ENCODE data around the gene ZNF786. TPM values are rescaled to one million over a fixed set of nuclear protein-coding genes. Genes with fewer than 3 reads are reported as not detected.
A peak's percentile ranks its signal among the peaks of the same experiment; 100 is the strongest.

ZNF786 gene
- total and polyA plus RNA-seq, 2 experiments from 2014 or later, result 6.1 to 19.8 TPM

GRCh38 chr7:149072438-149072775, 18.1 kb downstream of the ZNF786 start:
- Histone ChIP-seq H3F3A (replicated peaks; ENCODE audit: low read depth) (peaks cover 39% of the 10 kb centered on the region), H2AFZ (no peak overlapping the region; the same call in 1 of the 2 replicates), H3K4me2 (peak overlapping the region; percentile 63; the same call in 1 of the 2 replicates), H3K4me3 (no peak overlapping the region), H3K27ac (ENCODE audit: low read depth) (peak overlapping the region; percentile 92), H3K4me1 (ENCODE audit: insufficient read depth) (no peaks in the 10 kb centered on the region; the same call in 1 of the 2 replicates), H4K20me1 (replicated peaks; ENCODE audit: insufficient read depth) (peaks cover 3% of the 10 kb centered on the region), H3K9me2 (ENCODE audit: insufficient read depth) (no peaks in the 10 kb centered on the region; the same call in 1 of the 2 replicates), H3K79me2 (replicated peaks; ENCODE audit: insufficient read depth) (peaks cover 17% of the 10 kb centered on the region), H3K27me3 (ENCODE audit: insufficient read depth) (no peaks in the 10 kb centered on the region), H3K36me3 (ENCODE audit: insufficient read depth) (peaks cover 37% of the 10 kb centered on the region)
- no peak for TF ChIP-seq NANOG (IDR thresholded peaks at IDR 0.05; ENCODE audit: borderline replicate concordance)
- no peak for TF ChIP-seq ZNF331 (CRISPR knock-in tag; IDR thresholded peaks at IDR 0.05; ENCODE audit: low read depth)
- no peaks in the 10 kb centered on the region; the same call in 2 of the 3 replicates for H3K9me3 Mint-ChIP-seq
- peaks cover 5% of the 10 kb centered on the region for H3K27me3 Mint-ChIP-seq (ENCODE audit: insufficient read depth, low read depth, poor library complexity)
- ATAC-seq (no peak), DNase-seq (ENCODE audit: low spot score) (no peak)
- peaks cover 59% of the 10 kb centered on the region for H3K36me3 Mint-ChIP-seq (ENCODE audit: low read depth)
- H3K4me3 Mint-ChIP-seq, result no peak overlapping the region
- H3K4me1 Mint-ChIP-seq, result 0 out of 3 replicates have a peak, but pooled peaks cover 5% of the 10 kb centered on the region
- H3K27ac Mint-ChIP-seq, result no peak overlapping the region; the same call in 1 of the 2 replicates

- Histone ChIP-seq H3F3A (replicated peaks; ENCODE audit: low read depth) (peaks cover 41% of the 10 kb centered on the region), H3K36me3 (ENCODE audit: insufficient read depth) (peaks cover 33% of the 10 kb centered on the region), H3K79me2 (replicated peaks; ENCODE audit: insufficient read depth) (peaks cover 14% of the 10 kb centered on the region), H3K4me2 (peak overlapping the region; percentile 63; the same call in 1 of the 2 replicates), H3K27me3 (ENCODE audit: insufficient read depth) (no peaks in the 10 kb centered on the region), H2AFZ (no peak overlapping the region; the same call in 1 of the 2 replicates), H3K9me2 (ENCODE audit: insufficient read depth) (no peaks in the 10 kb centered on the region; the same call in 1 of the 2 replicates), H3K27ac (ENCODE audit: low read depth) (peak overlapping the region; percentile 92), H3K4me3 (no peak overlapping the region), H4K20me1 (replicated peaks; ENCODE audit: insufficient read depth) (no peaks in the 10 kb centered on the region; the same call in 1 of the 2 replicates), H3K4me1 (ENCODE audit: insufficient read depth) (no peaks in the 10 kb centered on the region; the same call in 1 of the 2 replicates)
- peaks cover 5% of the 10 kb centered on the region for H3K27me3 Mint-ChIP-seq (ENCODE audit: insufficient read depth, low read depth, poor library complexity)
- H3K4me1 Mint-ChIP-seq, result 0 out of 3 replicates have a peak, but pooled peaks cover 5% of the 10 kb centered on the region
- peaks cover 55% of the 10 kb centered on the region for H3K36me3 Mint-ChIP-seq (ENCODE audit: low read depth)
- H3K27ac Mint-ChIP-seq, result peak overlapping the region; percentile 89
- peak; percentile 93 for DNase-seq (ENCODE audit: low spot score)
- ATAC-seq, result peak; percentile 95
- no peaks in the 10 kb centered on the region for H3K9me3 Mint-ChIP-seq
- TF ChIP-seq ZNF114 (CRISPR knock-in tag; IDR thresholded peaks at IDR 0.05), result no peak
- 0 out of 2 replicates have a peak, but pooled peaks have one; percentile 43 for TF ChIP-seq POLR2AphosphoS5 (IDR thresholded peaks at IDR 0.05; ENCODE audit: low read depth)
- TF ChIP-seq CREB1 (CRISPR knock-in tag; IDR thresholded peaks at IDR 0.05; ENCODE audit: low read depth), result peak; percentile 67
- peak; percentile 72 to 87 for TF ChIP-seq CTCF (conservative IDR thresholded peaks at IDR 0.05; ENCODE audit: low read depth in 2 of 2)
- 0 out of 2 replicates have a peak, but pooled peaks have one; percentile 66 for TF ChIP-seq ETS1 (IDR thresholded peaks at IDR 0.05)
- H3K4me3 Mint-ChIP-seq, result no peak overlapping the region
Measured at GRCh38 chr7:149071641-149072437, 18.7 kb downstream of the ZNF786 start.
